GM13977 (cell line): ENCODE data around the gene SNAP29.
"Not testable (repeated sequence)": the region's sequence is repeated elsewhere in the genome, so short reads cannot be mapped to it uniquely, and the experiment has no call there.

Source experiments
- DNase-seq: peaks from one replicate; pipeline ENCODE4 v3.0.0; 2012; ENCODE audit warnings: low spot score
- in situ Hi-C: fragments of 300-500 bp; cut with MboI; formaldehyde crosslinking; loops from one replicate; pipeline ENCODE4 v1.12.0; 2022; ENCODE audit warnings: low sequenced_read_pairs, low pct_unique_long_range_greater_than_20kb, mixed read lengths, inconsistent platforms; ENCODE audit not compliant: unreplicated experiment
- TF ChIP-seq, protein P1 (sequence below): IDR thresholded peaks from 2 replicates; pipeline ENCODE4 v1.5.1; 2012; ENCODE audit warnings: mild to moderate bottlenecking, control low read depth; ENCODE audit not compliant: insufficient read depth; ENCODE audit errors: extremely low read depth, missing control alignments

The SNAP29 gene

DNA sequence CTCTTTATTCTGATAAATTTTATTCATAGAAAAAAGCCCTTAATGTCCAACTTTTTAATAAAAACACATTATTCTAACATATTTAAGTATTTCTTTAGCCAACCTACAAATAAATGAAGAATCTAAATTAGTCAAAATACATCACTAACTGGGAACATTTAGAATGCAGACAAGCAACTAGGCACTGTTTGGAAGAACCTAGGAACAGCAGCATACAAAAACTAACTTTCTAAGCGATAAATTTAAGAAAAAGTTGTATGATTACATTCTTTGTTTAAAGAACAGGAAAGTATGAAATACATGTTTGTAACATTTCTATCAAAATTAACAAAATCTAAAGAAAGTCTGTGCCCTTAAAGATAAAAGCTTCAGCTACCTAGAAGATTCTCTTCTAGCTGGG is 35.5 kb upstream of the SNAP29 start:
- DNase-seq = no peak
- in situ Hi-C loops = no loop called here
- TF ChIP-seq, protein P1, sequence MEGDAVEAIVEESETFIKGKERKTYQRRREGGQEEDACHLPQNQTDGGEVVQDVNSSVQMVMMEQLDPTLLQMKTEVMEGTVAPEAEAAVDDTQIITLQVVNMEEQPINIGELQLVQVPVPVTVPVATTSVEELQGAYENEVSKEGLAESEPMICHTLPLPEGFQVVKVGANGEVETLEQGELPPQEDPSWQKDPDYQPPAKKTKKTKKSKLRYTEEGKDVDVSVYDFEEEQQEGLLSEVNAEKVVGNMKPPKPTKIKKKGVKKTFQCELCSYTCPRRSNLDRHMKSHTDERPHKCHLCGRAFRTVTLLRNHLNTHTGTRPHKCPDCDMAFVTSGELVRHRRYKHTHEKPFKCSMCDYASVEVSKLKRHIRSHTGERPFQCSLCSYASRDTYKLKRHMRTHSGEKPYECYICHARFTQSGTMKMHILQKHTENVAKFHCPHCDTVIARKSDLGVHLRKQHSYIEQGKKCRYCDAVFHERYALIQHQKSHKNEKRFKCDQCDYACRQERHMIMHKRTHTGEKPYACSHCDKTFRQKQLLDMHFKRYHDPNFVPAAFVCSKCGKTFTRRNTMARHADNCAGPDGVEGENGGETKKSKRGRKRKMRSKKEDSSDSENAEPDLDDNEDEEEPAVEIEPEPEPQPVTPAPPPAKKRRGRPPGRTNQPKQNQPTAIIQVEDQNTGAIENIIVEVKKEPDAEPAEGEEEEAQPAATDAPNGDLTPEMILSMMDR = no peak

DNA sequence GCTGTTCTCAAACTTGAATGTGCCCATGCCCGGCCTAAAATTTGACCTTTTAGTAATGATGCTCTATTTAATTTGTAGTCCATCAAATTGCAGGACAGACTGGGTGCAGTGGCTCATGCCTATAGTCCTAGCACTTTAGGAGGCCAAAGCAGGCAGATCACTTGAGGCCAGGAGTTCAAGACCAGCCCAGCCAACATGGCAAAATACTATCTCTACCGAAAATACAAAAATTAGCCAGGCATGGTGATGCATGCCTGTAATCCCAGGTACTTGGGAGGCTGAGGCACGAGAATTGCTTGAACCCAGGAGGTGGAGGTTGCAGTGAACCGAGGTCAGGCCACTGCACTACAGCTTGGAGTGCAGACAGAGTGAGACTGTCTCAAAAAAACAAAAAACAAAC is 33.6 kb upstream of the SNAP29 start:
- in situ Hi-C loops, DNase-seq: not testable (repeated sequence)

DNA sequence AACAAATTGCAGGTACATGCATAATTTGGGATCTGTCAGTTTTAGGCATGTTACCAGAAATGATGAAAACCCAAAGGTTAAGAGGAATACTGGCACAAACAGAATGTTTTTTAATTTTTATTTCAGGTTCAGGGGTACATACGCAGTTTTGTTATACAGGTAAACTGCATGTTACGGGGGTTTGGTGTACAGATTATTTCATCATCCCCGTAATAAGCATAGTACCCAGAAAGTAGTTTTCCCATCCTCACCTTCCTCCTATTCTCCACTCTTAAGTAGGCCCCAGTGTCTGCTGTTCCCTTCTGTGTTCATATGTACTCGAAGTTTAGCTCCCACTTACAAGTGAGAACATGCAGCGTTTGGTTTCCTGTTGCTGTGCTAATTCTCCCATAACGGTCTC is 33.2 kb upstream of the SNAP29 start:
- no peak for DNase-seq
- TF ChIP-seq, protein P1 = no peak
- in situ Hi-C loops = no loop called here

DNA sequence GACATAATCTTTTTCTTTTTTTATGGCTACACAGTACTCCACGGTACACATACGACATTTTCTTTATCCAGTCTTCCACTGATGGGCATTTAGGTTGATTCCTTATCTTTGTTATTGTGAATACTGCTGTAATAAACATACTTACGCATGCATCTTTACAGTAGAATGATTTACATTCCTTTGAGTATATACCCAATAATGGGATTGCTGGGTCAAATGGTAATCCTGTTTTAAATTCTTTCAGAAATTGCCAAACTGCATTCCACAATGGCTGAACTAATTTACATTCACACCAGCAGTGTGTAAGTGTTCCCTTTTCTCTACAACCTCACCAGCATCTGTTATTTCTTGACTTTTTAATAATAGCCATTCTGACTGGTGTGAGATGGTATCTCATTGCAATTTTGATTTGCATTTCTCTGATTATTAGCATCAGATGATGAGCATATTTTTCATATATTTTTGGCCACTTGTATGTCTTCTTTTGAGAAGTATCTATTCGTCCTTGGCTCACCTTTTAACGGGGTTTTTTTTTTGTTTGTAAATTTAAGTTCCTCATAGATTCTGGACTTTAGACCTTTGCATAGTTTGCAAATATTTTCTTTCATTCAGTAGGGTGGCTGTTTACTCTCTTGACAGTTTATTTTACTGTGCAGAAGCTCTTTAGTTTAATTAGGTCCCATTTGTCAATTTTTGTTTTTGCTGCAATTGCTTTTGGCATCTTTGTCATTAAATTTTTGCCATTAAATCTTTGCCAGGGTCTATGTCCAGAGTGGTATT is 32.2 kb upstream of the SNAP29 start:
- DNase-seq, in situ Hi-C loops: not testable (repeated sequence)

DNA sequence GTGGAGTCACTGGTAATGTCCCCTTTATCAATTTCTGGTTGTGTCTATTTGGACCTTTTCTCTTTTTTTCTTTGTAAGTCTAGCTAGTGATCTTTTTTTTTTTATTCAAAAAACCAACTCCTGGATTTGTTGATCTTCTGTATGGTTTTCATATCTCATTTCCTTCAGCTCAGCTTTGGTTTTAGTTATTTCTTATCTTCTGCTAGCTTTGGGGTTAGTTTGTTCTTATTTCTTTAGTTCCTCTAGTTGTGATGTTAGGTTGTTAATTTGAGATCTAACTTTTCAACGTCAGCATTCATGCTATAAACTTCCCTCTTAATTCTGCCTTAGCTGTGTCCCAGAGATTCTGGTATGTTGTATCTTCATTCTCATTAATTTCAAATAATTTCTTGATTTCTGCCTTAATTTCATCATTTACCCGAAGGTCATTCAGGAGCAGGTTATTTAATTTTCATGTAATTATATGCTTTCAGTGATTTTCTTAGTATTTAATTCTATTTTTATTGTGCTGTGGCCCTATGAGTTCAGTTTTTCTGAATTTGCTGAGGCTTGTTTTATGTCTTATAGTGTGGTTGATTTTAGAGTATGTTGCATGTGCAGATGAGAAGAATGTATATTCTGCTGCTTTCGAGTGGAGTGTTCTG is 29.2 kb upstream of the SNAP29 start:
- in situ Hi-C loops = no loop called here
- no peak for DNase-seq
- TF ChIP-seq, protein P1 = no peak

DNA sequence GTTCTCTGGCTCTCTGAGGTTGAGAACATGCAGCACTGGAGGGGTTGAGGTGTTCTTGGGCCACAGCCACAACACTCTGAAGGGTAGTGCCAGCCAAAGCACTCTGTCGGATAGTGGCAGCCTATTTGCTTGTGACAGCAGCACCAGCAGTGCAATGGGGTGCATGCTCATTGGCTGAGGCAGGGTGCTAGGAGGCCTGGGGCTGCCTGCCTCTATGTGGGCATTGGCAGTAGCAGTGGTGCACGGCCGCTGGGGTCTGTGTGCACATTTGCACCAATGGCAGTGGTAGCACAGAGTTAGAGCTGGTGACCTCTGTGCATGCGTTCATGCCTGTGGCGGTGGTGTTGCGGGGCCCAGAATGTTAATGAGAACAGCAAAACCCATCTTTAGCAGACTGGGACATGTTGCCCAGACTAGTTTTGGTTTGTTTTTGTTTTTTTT is 25.6 kb upstream of the SNAP29 start:
- no peak for DNase-seq
- TF ChIP-seq, protein P1 = no peak
- in situ Hi-C loops = no loop called here

DNA sequence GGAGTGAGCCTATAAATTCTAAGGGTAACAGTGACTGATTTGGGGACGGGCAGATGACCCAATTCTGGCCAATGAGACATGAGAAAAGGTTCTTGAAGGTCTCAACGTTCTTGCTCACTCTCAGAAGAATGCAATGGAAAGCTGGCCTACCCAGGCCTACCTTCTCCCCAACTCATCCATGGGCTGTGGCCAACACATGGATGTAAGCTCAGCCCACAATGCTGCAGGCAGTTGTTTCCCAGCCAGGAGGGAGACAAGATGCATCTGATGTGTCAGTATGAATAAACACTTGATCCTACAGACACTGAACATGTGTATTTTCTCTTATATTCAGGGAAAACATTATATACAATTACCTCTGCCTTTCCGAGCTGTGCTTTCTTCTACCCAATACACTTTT is 24.6 kb upstream of the SNAP29 start:
- in situ Hi-C loops = no loop called here
- no peak for DNase-seq
- TF ChIP-seq, protein P1 = no peak
